ENCODE results near the gene SDF2L1.

The SDF2L1 gene

GRCh38 chr22:21693333-21693998 lies 51.4 kb downstream of the SDF2L1 start:
- no peak overlapping the region for H3K9ac ChIP-seq
- H2AFZ ChIP-seq: no peak overlapping the region
- H3K27me3 ChIP-seq (ENCODE audit: control insufficient read depth, insufficient read depth, low read length): no peaks in the 10 kb centered on the region
- H3K79me2 ChIP-seq: no peaks in the 10 kb centered on the region
- H3K36me3 ChIP-seq (ENCODE audit: control insufficient read depth, insufficient read depth, low read length): no peaks in the 10 kb centered on the region
- TF ChIP-seq CTCF (IDR thresholded peaks at IDR 0.05): no peak
- H3K4me2 ChIP-seq (ENCODE audit: low read length): no peak overlapping the region
- no peak overlapping the region for H3K4me3 ChIP-seq (ENCODE audit: low read depth, low read length)
- H3K9me3 ChIP-seq (ENCODE audit: control insufficient read depth, low read length): no peaks in the 10 kb centered on the region
- peaks cover 12% of the 10 kb centered on the region for H3K4me1 ChIP-seq
- H3K27ac ChIP-seq: no peak overlapping the region

Measured in parathyroid adenoma (tissue), 2 donors.